Ectodermal cell (in vitro differentiated cells): ENCODE measurements around the gene MICU1.
"Not testable (repeated sequence)": the region's sequence is repeated elsewhere in the genome, so short reads cannot be mapped to it uniquely, and the experiment has no call there.

ENCODE experiments used
- H3K27ac ChIP-seq: 2 replicates; pipeline ENCODE4 v1.7.0; 2013; ENCODE audit warnings: mild to moderate bottlenecking, low read depth, low read length; ENCODE audit not compliant: insufficient read depth, poor library complexity, severe bottlenecking
- H3K27me3 ChIP-seq: 2 replicates; pipeline ENCODE4 v1.7.0; 2013; ENCODE audit warnings: mild to moderate bottlenecking, low read length; ENCODE audit not compliant: insufficient read depth, control insufficient read depth, poor library complexity, severe bottlenecking
- H3K36me3 ChIP-seq: one replicate; pipeline ENCODE4 v1.7.0; 2013; ENCODE audit warnings: low read length; ENCODE audit not compliant: control insufficient read depth, insufficient read depth
- H3K4me1 ChIP-seq: one replicate; pipeline ENCODE4 v1.7.0; 2013; ENCODE audit warnings: low read length; ENCODE audit not compliant: control insufficient read depth, insufficient read depth
- H3K4me3 ChIP-seq: 2 replicates; pipeline ENCODE4 v1.7.0; 2013; ENCODE audit warnings: low read depth, low read length, control low read depth; ENCODE audit not compliant: insufficient read depth
- H3K9me3 ChIP-seq: 2 replicates; pipeline ENCODE4 v1.7.0; 2013; ENCODE audit warnings: mild to moderate bottlenecking, low read length, moderate library complexity; ENCODE audit not compliant: control insufficient read depth
- WGBS, 2 experiments: methylation state at CpG; one replicate each; pipeline ENCODE4 v1.1.7; 2013; ENCODE audit warnings: missing lambda C conversion rate in 2 of 2; 5-methylcytosine and 5-hydroxymethylcytosine counted together

The MICU1 gene

GRCh38 chr10:72386916-72387586 lies 238.8 kb downstream of the MICU1 start:
- 90 to 100% methylated on average over 1 to 2 of the region's 3 CpGs for WGBS, 2 experiments
- Histone ChIP-seq H3K27ac (no peak overlapping the region), H3K9me3 (no peaks in the 10 kb centered on the region), H3K4me3 (no peak overlapping the region), H3K4me1 (no peaks in the 10 kb centered on the region), H3K27me3 (no peaks in the 10 kb centered on the region), H3K36me3 (no peaks in the 10 kb centered on the region)

GRCh38 chr10:72385724-72386123 lies 240.2 kb downstream of the MICU1 start:
- no peaks in the 10 kb centered on the region for H3K27me3 ChIP-seq
- H3K9me3 ChIP-seq = no peaks in the 10 kb centered on the region
- H3K4me3 ChIP-seq = no peak overlapping the region
- H3K4me1 ChIP-seq = peaks cover 12% of the 10 kb centered on the region
- H3K27ac ChIP-seq = no peak overlapping the region
- 81 to 84% methylated on average over 4 of the region's 4 CpGs for WGBS, 2 experiments
- H3K36me3 ChIP-seq = no peaks in the 10 kb centered on the region

DNA sequence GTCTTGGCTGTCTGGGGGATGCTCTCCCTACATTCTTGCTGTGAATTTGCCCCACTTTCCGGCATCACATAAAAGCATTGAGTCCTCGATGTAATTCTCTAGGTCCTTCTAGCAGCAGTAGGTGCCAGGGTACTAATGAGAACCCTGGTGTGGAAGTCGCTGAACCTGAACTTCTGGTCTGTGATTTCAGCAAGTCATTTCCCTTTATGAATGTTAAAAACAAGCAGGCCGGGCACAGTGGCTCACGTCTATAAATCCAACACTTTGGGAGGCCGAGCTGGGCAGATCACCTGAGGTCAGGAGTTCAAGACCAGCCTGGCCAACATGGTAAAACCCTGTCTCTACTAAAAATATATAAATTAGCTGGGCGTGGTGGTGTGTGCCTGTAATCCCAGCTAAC lies 240.9 kb downstream of the MICU1 start:
- H3K4me1 ChIP-seq = peaks cover 17% of the 10 kb centered on the region
- not testable (repeated sequence) for H3K36me3 ChIP-seq, H3K9me3 ChIP-seq, H3K27ac ChIP-seq, H3K27me3 ChIP-seq, H3K4me3 ChIP-seq
- 90 to 93% methylated on average over 7 of the region's 7 CpGs for WGBS, 2 experiments

DNA sequence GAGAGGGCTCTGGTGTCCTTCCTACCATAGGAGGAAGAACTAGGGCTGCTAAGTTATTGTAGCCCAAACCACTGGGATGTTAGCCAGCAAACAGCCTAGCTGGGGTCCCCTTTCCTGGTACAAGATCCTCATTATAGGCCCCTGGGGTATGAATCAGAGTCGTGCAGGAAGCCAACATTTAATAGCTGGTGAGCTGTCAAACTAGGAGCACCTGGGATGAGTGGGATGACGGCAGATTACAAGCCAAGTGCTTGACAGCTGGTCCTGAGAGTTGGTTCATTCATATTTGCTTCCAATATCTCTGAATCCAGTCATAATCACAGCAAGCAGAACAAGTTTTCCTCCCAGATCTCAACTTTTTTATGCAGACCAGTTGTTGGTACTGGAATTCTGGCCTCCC lies 246.1 kb downstream of the MICU1 start:
- no peak overlapping the region for H3K27ac ChIP-seq
- H3K27me3 ChIP-seq = no peaks in the 10 kb centered on the region
- peaks cover 32% of the 10 kb centered on the region for H3K4me1 ChIP-seq
- no peaks in the 10 kb centered on the region for H3K9me3 ChIP-seq
- WGBS, 2 experiments = 84 to 92% methylated on average over 2 of the region's 2 CpGs
- no peaks in the 10 kb centered on the region for H3K36me3 ChIP-seq
- no peak overlapping the region for H3K4me3 ChIP-seq

GRCh38 chr10:72379062-72379461 lies 246.8 kb downstream of the MICU1 start:
- WGBS, 2 experiments = 47 to 58% methylated on average over 2 of the region's 2 CpGs

GRCh38 chr10:72375585-72375984 lies 250.3 kb downstream of the MICU1 start:
- H3K4me1 ChIP-seq = peaks cover 19% of the 10 kb centered on the region
- H3K9me3 ChIP-seq = no peaks in the 10 kb centered on the region
- 67 to 75% methylated on average over 5 of the region's 5 CpGs for WGBS, 2 experiments
- no peaks in the 10 kb centered on the region for H3K27me3 ChIP-seq
- no peaks in the 10 kb centered on the region for H3K36me3 ChIP-seq
- H3K4me3 ChIP-seq = no peak overlapping the region
- no peak overlapping the region for H3K27ac ChIP-seq

More at GRCh38 chr10:72379062-72379461, 246.8 kb downstream of the MICU1 start:
- Histone ChIP-seq H3K36me3 (no peaks in the 10 kb centered on the region), H3K27me3 (no peaks in the 10 kb centered on the region), H3K4me3 (no peak overlapping the region), H3K27ac (no peak overlapping the region), H3K4me1 (peaks cover 32% of the 10 kb centered on the region), H3K9me3 (no peaks in the 10 kb centered on the region)

DNA sequence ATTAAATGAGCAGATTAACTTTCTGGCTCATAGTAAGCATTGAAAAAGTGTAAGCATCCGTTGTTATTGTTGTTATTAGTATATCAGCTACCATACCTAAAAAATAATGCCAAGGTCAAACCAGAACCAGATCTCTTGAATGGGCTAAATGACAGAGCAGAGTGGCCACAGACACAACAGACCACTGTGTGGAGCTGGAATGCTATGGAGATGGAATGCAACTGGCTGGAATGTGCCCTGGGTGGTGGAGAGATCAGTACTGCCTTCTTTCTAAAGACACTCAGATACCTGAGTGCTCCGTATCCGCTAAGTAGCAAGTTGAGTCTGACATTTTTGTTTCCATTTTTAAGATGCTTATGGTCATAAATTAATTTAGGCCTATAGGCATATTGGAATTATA lies 250.7 kb downstream of the MICU1 start:
- WGBS, 2 experiments = 87 to 95% methylated on average over 3 of the region's 3 CpGs

DNA sequence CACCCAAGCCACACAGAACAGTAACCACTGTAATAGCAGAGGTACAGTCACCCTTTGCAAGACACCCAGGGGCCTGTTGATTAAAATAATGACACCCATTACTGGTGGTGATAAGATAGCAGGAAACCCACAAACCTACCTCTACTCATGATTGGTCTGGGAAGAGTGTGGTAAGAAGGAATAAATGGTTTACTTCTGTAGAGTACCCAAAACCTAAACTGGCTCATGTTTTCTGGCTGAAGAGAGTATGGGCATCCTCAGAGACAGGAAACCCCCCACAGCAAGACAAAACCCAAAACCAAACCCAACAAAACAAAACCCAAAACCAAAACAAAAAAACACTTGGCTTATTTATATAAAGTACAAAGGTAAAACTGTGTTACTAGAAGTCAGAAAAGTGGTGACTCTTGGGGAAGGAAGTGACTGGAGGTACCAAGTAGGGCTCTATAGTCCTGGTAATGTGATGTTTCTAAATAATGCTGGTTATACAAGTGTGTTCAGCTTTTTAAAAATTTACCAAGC lies 255.6 kb downstream of the MICU1 start:
- no peak overlapping the region for H3K4me3 ChIP-seq
- peaks cover under 1% of the 10 kb centered on the region for H3K4me1 ChIP-seq
- H3K36me3 ChIP-seq = no peaks in the 10 kb centered on the region
- H3K9me3 ChIP-seq = no peaks in the 10 kb centered on the region
- no peaks in the 10 kb centered on the region for H3K27me3 ChIP-seq
- H3K27ac ChIP-seq = no peak overlapping the region

More for the DNA sequence above, 250.7 kb downstream of the MICU1 start:
- Histone ChIP-seq H3K27ac (no peak overlapping the region), H3K36me3 (no peaks in the 10 kb centered on the region), H3K27me3 (no peaks in the 10 kb centered on the region), H3K4me3 (no peak overlapping the region), H3K4me1 (peaks cover 16% of the 10 kb centered on the region), H3K9me3 (no peaks in the 10 kb centered on the region)

- Histone ChIP-seq H3K36me3 (no peaks in the 10 kb centered on the region), H3K27ac (no peak overlapping the region), H3K4me3 (no peak overlapping the region), H3K9me3 (no peaks in the 10 kb centered on the region), H3K4me1 (no peaks in the 10 kb centered on the region), H3K27me3 (no peaks in the 10 kb centered on the region)
- WGBS, 2 experiments = 93 to 94% methylated on average over 4 of the region's 4 CpGs
Measured at GRCh38 chr10:72367301-72367960, 258.4 kb downstream of the MICU1 start.

DNA sequence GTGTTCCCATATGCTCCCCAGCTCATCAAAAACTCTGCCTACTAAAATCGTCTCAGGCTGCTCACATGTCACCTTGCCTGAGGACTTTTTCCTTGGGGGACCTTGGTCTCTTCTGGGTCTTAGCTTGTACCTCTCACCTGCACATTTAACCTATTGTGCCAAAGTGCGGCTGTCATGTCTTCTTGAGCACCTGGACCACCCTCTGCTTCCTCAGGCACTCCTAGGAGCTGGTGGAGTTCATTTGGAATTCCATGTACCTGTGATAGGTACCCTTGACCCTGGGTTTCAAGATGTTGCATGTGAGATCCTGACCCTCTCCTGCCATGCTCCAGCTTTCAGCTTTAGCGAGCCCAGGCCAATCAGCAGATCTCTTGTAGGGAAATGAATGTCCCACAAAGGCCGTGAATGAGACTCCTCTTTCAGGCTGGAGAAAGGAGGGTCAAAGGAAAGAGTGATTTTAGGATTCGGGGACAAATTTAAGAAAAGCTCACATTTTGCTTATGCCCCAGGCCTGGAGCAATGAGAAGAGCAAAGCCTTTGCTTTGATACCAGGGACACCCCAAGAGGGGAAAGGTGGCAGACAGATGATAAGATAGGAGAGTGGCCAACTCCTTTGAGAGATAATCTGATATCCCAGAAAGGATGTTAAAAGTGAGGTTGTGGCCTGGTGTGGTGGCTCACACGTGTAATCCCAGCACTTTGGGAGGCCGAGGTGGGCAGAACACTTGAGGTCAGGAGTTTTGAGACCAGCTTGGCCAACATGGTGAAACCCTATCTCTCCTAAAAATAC lies 260.6 kb downstream of the MICU1 start:
- no peak overlapping the region for H3K27ac ChIP-seq
- 94 to 96% methylated on average over 7 of the region's 7 CpGs for WGBS, 2 experiments
- no peak overlapping the region for H3K4me3 ChIP-seq

More for the DNA sequence above, 260.6 kb downstream of the MICU1 start:
- H3K4me1 ChIP-seq = no peaks in the 10 kb centered on the region
- H3K27me3 ChIP-seq = no peaks in the 10 kb centered on the region
- H3K9me3 ChIP-seq = no peaks in the 10 kb centered on the region
- H3K36me3 ChIP-seq = no peaks in the 10 kb centered on the region
